K562 (cell line): ENCODE data around the gene EPB41L3. TPM values are rescaled to one million over a fixed set of nuclear protein-coding genes. Genes with fewer than 3 reads are reported as not detected.

Experiments
- ATAC-seq: fragments of 200-7000 bp; cut with Tn5 transposase; 3 replicates; pipeline ENCODE4 v1.9.1; 2020; ENCODE audit warnings: moderate library complexity
- BruUV-seq: library from RNA; stranded (reverse); fragments of 400-500 nt; replicated peaks from 2 replicates; lab custom pipeline; 2021; lab: Mats Ljungman, UMichigan
- CTCF ChIA-PET: fragments of 300-600 bp; formaldehyde crosslinking; extraction: SDS; loops from one replicate; lab custom pipeline; 2021; ENCODE audit warnings: low intra/inter-chr PET ratio; lab: Yijun Ruan, JAX
- POLR2A ChIA-PET: fragments of 300-600, 350-650 bp; sonication (Branson Sonifier 250); formaldehyde crosslinking; extraction: SDS; loops from one replicate; lab custom pipeline; 2021; ENCODE audit warnings: antibody characterized with exemption, inconsistent platforms; lab: Yijun Ruan, JAX
- DNase-seq, 4 experiments: peaks; one replicate each; pipeline versions ENCODE4 v3.0.0 to v3.0.0-alpha.2; 2011 to 2018; ENCODE audit warnings: low spot score in 3 of 4, mixed read lengths in 3 of 4; ENCODE audit errors: extremely low read depth in 1 of 4
- FAIRE-seq: peaks from 2 replicates; lab custom pipeline; 2011; peaks lifted over from hg19 to GRCh38; lab: Jason Lieb, UNC
- H2AFZ ChIP-seq: 2 replicates; pipeline ENCODE4 v1.6.0; 2011; ENCODE audit warnings: low read depth, low read length, control low read depth, inconsistent platforms
- H3K27ac ChIP-seq: fragments of 200-600 bp; 3 replicates; pipeline ENCODE4 v1.8.0; 2011; ENCODE audit warnings: low read depth, mild to moderate bottlenecking, control low read depth, inconsistent platforms, low read length, moderate library complexity, mixed read lengths; ENCODE audit errors: extremely low read depth
- H3K27me3 ChIP-seq, 2 experiments: fragments of 300-600 bp in 1 of 2; 2 replicates in 1 of 2; 3 replicates in 1 of 2; pipeline versions ENCODE4 v1.6.0 to v1.8.0; 2011; ENCODE audit warnings: inconsistent platforms in 2 of 2, low read length in 2 of 2, mild to moderate bottlenecking in 1 of 2, mixed read lengths in 1 of 2, moderate library complexity in 1 of 2; ENCODE audit not compliant: control insufficient read depth in 2 of 2, insufficient read depth in 2 of 2
- H3K36me3 ChIP-seq: fragments of 300-600 bp; 3 replicates; pipeline ENCODE4 v1.8.0; 2011; ENCODE audit warnings: mild to moderate bottlenecking, low read length, inconsistent platforms; ENCODE audit not compliant: control insufficient read depth, insufficient read depth
- H3K4me1 ChIP-seq, 2 experiments: fragments of 200-600 bp in 1 of 2; replicated peaks in 1 of 2; 2 replicates in 1 of 2; 3 replicates in 1 of 2; pipeline versions ENCODE4 v1.5.1 to v1.8.0; 2011; ENCODE audit warnings: inconsistent platforms in 2 of 2, low read length in 2 of 2, mild to moderate bottlenecking in 1 of 2, mixed read lengths in 1 of 2, moderate library complexity in 1 of 2; ENCODE audit not compliant: control insufficient read depth in 2 of 2, insufficient read depth in 2 of 2
- H3K4me2 ChIP-seq: 2 replicates; pipeline ENCODE4 v1.6.1; 2011; ENCODE audit warnings: low read length, control low read depth, inconsistent platforms, mixed read lengths; ENCODE audit not compliant: insufficient read depth
- H3K4me3 ChIP-seq: fragments of 200-600 bp; sonication (generic), shearing (Covaris generic); 2 replicates; pipeline ENCODE4 v1.5.1; 2016; ENCODE audit warnings: control low read depth, inconsistent platforms
- H3K79me2 ChIP-seq: fragments of 200-600 bp; 3 replicates; pipeline ENCODE4 v1.8.0; 2011; ENCODE audit warnings: low read length, inconsistent platforms; ENCODE audit not compliant: control insufficient read depth, insufficient read depth
- H3K9ac ChIP-seq, 2 experiments: 2 replicates each; pipeline versions ENCODE4 v1.6.0 to v1.6.1; 2011; ENCODE audit warnings: low read depth in 2 of 2, low read length in 2 of 2, control low read depth in 1 of 2, inconsistent platforms in 1 of 2, mild to moderate bottlenecking in 1 of 2, mixed read lengths in 1 of 2; ENCODE audit not compliant: insufficient read depth in 1 of 2
- H3K9me1 ChIP-seq: one replicate; pipeline ENCODE4 v1.6.0; 2011; ENCODE audit warnings: inconsistent platforms, mild to moderate bottlenecking, low read length, moderate library complexity; ENCODE audit not compliant: control insufficient read depth, insufficient read depth
- H3K9me3 ChIP-seq: replicated peaks from 2 replicates; pipeline ENCODE4 v1.5.1; 2011; ENCODE audit warnings: low read depth, low read length, inconsistent platforms; ENCODE audit not compliant: control insufficient read depth, insufficient read depth
- H4K20me1 ChIP-seq: replicated peaks from 2 replicates; pipeline ENCODE4 v1.6.1; 2011; ENCODE audit warnings: low read length, inconsistent platforms, mixed read lengths; ENCODE audit not compliant: control insufficient read depth, insufficient read depth
- ETV6 ChIP-seq, 3 experiments: fragments of 150-350 bp in 1 of 3; sonication (generic) in 1 of 3; formaldehyde crosslinking in 1 of 3; IDR thresholded peaks; 2 replicates each; pipeline versions ENCODE4 v1.6.1 to v1.8.0; 2014 to 2022; ENCODE audit warnings: borderline replicate concordance in 2 of 3, low read depth in 2 of 3, antibody characterized with exemption in 1 of 3, low read length in 1 of 3, mild to moderate bottlenecking in 1 of 3, missing genetic modification reagents in 1 of 3
- FOXK1 ChIP-seq: sonication (generic); formaldehyde crosslinking; IDR thresholded peaks from 2 replicates; pipeline ENCODE4 v1.8.0; 2022; ENCODE audit warnings: missing genetic modification reagents, mild to moderate bottlenecking, borderline replicate concordance
- KAT2B ChIP-seq: IDR thresholded peaks from one replicate; pipeline ENCODE4 v1.6.1; 2012; ENCODE audit warnings: low read depth, mild to moderate bottlenecking, control low read depth, inconsistent platforms, low read length, moderate library complexity
- MAZ ChIP-seq, 2 experiments: fragments of 450-650 bp in 1 of 2; sonication (generic) in 1 of 2; formaldehyde crosslinking; IDR thresholded peaks in 1 of 2; conservative IDR thresholded peaks in 1 of 2; 2 replicates each; pipeline versions ENCODE4 v1.4.0 to v1.5.0; 2020; ENCODE audit warnings: mild to moderate bottlenecking in 1 of 2, missing genetic modification reagents in 1 of 2
- RBBP5 ChIP-seq: fragments of 200-600 bp; sonication (generic); IDR thresholded peaks from 2 replicates; pipeline ENCODE4 v1.6.1; 2012; ENCODE audit warnings: borderline replicate concordance, mild to moderate bottlenecking, low read length, control low read depth, inconsistent platforms; ENCODE audit not compliant: insufficient read depth, poor library complexity, severe bottlenecking
- RBM39 ChIP-seq: fragments of 200-400 bp; formaldehyde crosslinking; optimal IDR thresholded peaks from 2 replicates; pipeline ENCODE3; 2018; ENCODE audit warnings: low read depth, low read length
- WGBS: fragments of 100-300 bp; shearing (Covaris generic); methylation state at CpG from one replicate; pipeline ENCODE4 v1.1.6; 2016; ENCODE audit warnings: low coverage, mixed read lengths; ENCODE audit not compliant: insufficient coverage; ENCODE audit errors: missing lambda C conversion rate; 5-methylcytosine and 5-hydroxymethylcytosine counted together
- in situ Hi-C: fragments of 300-500 bp; cut with MboI; formaldehyde crosslinking; loops from 4 replicates; pipeline ENCODE4 v1.15.0; 2018; ENCODE audit warnings: inconsistent platforms, mixed read lengths
- intact Hi-C: fragments of 100-400 bp; cut with micrococcal nuclease; formaldehyde crosslinking; loops from 2 replicates; pipeline ENCODE4 v1.14.2; 2022
- polyA plus RNA-seq, 8 experiments: library from polyadenylated mRNA; depleted of rRNA in 4 of 8; stranded (reverse) in 5 of 8; unstranded in 3 of 8; fragments of >200 nt; fragmentation: Nextera tagmentation in 2 of 8; fragmentation: Illumina TruSeq in 1 of 8; extraction: Ambion mirVana in 2 of 8; extraction: Trizol in 1 of 8; gene quantifications; 2 replicates each; pipeline versions ENCODE4 v1.2.1 to v1.2.3, GENCODE V29; 2011 to 2014; ENCODE audit warnings: inconsistent platforms in 1 of 8, missing spikeins in 1 of 8
- total RNA-seq, 7 experiments: library from RNA; depleted of rRNA in 6 of 7; stranded (reverse); fragments of >200 nt in 6 of 7; fragmentation: Illumina TruSeq in 2 of 7; extraction: Trizol in 2 of 7; gene quantifications; 2 replicates each; pipeline versions ENCODE4 v1.2.1 to v1.2.3, GENCODE V29; 2011 to 2021; ENCODE audit warnings: low replicate concordance in 1 of 7
- TF ChIP-seq, protein P1 (sequence below): fragments of 250-450 bp; sonication (Bioruptor Pico); IDR thresholded peaks from 2 replicates; pipeline ENCODE4 v1.5.0; 2020; ENCODE audit warnings: mild to moderate bottlenecking
- TF ChIP-seq, protein P2 (sequence below): fragments of 450-650 bp; conservative IDR thresholded peaks from 2 replicates; pipeline ENCODE4 v1.6.1; 2016; ENCODE audit warnings: missing genetic modification characterization, low read depth, mild to moderate bottlenecking, missing compliant biosample characterization, moderate library complexity

Gene EPB41L3
- total and polyA plus RNA-seq, 9 of the 15 experiments (the other 6 are each of a cell fraction or from before 2014, with no cell fraction given), result 0.44 to 0.49 TPM; not detected in 7

DNA sequence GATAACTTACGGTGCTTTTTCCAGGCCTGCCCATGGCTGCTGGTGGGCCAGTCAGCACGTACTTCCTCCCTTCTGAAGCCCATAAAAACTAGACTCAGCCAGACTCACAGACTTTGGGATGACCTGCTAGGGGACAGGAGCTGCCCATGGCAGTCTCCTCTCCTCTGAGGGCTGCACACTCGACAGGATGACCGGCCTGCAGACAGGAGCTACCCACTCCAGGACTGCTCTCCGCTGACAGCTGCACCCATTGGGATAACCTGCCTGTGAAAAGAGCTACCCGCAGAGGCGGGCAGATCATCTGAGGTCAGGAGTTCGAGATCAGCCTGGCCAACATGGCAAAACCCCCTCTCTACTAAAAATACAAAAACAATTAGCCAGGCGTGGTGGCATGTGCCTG lies 75.4 kb downstream of the EPB41L3 start:
- no peak for DNase-seq
- Histone ChIP-seq H3K4me3 (no peak overlapping the region), H3K36me3 (no peaks in the 10 kb centered on the region), H3K9me1 (no peaks in the 10 kb centered on the region), H3K9me3 (no peaks in the 10 kb centered on the region), H3K79me2 (no peaks in the 10 kb centered on the region), H2AFZ (no peak overlapping the region), H4K20me1 (no peaks in the 10 kb centered on the region), H3K4me2 (no peak overlapping the region), H3K4me1 (no peaks in the 10 kb centered on the region), H3K9ac (no peak overlapping the region), H3K27me3 (no peaks in the 10 kb centered on the region), H3K27ac (no peak overlapping the region)
- TF ChIP-seq RBM39, result no peak
- TF ChIP-seq FOXK1, result no peak
- TF ChIP-seq RBBP5, result no peak
- no peak for TF ChIP-seq KAT2B
- TF ChIP-seq, protein P1, sequence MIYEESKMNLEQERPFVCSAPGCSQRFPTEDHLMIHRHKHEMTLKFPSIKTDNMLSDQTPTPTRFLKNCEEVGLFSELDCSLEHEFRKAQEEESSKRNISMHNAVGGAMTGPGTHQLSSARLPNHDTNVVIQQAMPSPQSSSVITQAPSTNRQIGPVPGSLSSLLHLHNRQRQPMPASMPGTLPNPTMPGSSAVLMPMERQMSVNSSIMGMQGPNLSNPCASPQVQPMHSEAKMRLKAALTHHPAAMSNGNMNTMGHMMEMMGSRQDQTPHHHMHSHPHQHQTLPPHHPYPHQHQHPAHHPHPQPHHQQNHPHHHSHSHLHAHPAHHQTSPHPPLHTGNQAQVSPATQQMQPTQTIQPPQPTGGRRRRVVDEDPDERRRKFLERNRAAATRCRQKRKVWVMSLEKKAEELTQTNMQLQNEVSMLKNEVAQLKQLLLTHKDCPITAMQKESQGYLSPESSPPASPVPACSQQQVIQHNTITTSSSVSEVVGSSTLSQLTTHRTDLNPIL (CRISPR knock-in tag), result no peak
- TF ChIP-seq, protein P2, sequence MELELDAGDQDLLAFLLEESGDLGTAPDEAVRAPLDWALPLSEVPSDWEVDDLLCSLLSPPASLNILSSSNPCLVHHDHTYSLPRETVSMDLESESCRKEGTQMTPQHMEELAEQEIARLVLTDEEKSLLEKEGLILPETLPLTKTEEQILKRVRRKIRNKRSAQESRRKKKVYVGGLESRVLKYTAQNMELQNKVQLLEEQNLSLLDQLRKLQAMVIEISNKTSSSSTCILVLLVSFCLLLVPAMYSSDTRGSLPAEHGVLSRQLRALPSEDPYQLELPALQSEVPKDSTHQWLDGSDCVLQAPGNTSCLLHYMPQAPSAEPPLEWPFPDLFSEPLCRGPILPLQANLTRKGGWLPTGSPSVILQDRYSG (tag), result no peak
- no peak for TF ChIP-seq MAZ (CRISPR knock-in tag; conservative IDR thresholded peaks at IDR 0.05 in 1 of 2, IDR thresholded peaks at IDR 0.05 in 1 of 2)
- no peak for TF ChIP-seq ETV6 (IDR thresholded peaks at IDR 0.05; ENCODE audit: borderline replicate concordance in 1 of 2, low read depth in 2 of 2, low read length in 1 of 2)
- TF ChIP-seq ETV6 (CRISPR knock-in tag; IDR thresholded peaks at IDR 0.05; ENCODE audit: borderline replicate concordance), result no peak
- intact Hi-C loops, result no loop called here
- no peak for FAIRE-seq
- ChIA-PET POLR2A (no interaction called here), CTCF (no interaction called here)
- in situ Hi-C loops, result no loop called here
- no peak for ATAC-seq
- WGBS, result under 1% methylated on average over 9 of the region's 9 CpGs
- no TSS peak for BruUV-seq
